Suprapubic skin (tissue), 4 donors: ENCODE results near the gene GALNT17.

ENCODE experiments used
- CTCF ChIP-seq, 2 donors: fragments of 200-600 bp in 1 of 2; fragments of 450-650 bp in 1 of 2; sonication (generic) in 1 of 2; IDR thresholded peaks; one replicate each; pipeline ENCODE4 v1.5.1; 2016 to 2019; ENCODE audit warnings: antibody characterized with exemption in 2 of 2, mild to moderate bottlenecking in 1 of 2, moderate library complexity in 1 of 2
- EP300 ChIP-seq: sonication (generic); formaldehyde crosslinking; IDR thresholded peaks from one replicate; pipeline ENCODE4 v1.6.1; 2017; ENCODE audit warnings: antibody characterized with exemption
- POLR2A ChIP-seq, 2 donors: fragments of 450-650 bp; IDR thresholded peaks; one replicate each; pipeline ENCODE4 v1.6.1; 2017; ENCODE audit warnings: antibody characterized with exemption in 2 of 2, mild to moderate bottlenecking in 2 of 2, moderate library complexity in 2 of 2
- POLR2AphosphoS5 ChIP-seq, 3 donors: sonication (generic); formaldehyde crosslinking; IDR thresholded peaks; one replicate each; pipeline ENCODE4 v1.6.1; 2017; ENCODE audit warnings: antibody characterized with exemption in 3 of 3

DNA sequence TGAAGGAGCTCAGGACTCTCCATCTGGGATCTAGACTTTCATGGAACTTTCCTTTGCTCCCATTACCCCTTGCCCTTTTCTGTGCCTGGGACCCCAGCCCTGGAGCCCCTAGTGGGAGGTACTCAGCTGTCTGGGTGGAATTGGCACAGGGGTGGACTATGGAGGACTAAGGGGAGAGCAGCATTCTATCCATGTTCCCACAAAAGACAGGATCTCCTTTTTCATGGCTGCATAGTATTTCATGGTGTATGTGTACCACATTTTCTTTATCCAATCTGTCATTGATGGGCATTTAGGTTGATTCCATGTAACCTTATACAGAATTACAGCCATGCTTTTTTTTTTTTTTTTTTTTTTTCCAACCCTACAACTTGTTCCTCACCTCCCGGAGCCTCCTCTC, 89.1 kb downstream of the GALNT17 start:
- TF ChIP-seq CTCF (IDR thresholded peaks at IDR 0.05) (no peak), POLR2A (IDR thresholded peaks at IDR 0.05) (no peak), EP300 (no peak), POLR2AphosphoS5 (IDR thresholded peaks at IDR 0.05) (no peak)
